Lower lobe of right lung (tissue), 2 donors: ENCODE measurements around the gene CACNG5. TPM values are rescaled to one million over a fixed set of nuclear protein-coding genes. Genes with fewer than 3 reads are reported as not detected.
"Not testable (repeated sequence)": the region's sequence is repeated elsewhere in the genome, so short reads cannot be mapped to it uniquely, and the experiment has no call there.

ENCODE experiments used
- ATAC-seq, 2 donors: fragments of 200-7000 bp; cut with Tn5 transposase; one replicate each; pipeline ENCODE4 v1.9.1; 2020 to 2022; ENCODE audit warnings: mild to moderate bottlenecking in 2 of 2, moderate library complexity in 2 of 2
- DNase-seq: peaks from one replicate; pipeline ENCODE4 v3.0.0-alpha.2; 2020
- H3K27ac ChIP-seq: fragments of 200-600 bp; one replicate; pipeline ENCODE4 v1.8.0; 2022
- H3K27me3 ChIP-seq: fragments of 200-600 bp; one replicate; pipeline ENCODE4 v1.8.0; 2022; ENCODE audit warnings: low read depth
- H3K36me3 ChIP-seq: fragments of 200-600 bp; one replicate; pipeline ENCODE4 v1.8.0; 2022; ENCODE audit warnings: mild to moderate bottlenecking
- H3K4me1 ChIP-seq: fragments of 200-600 bp; one replicate; pipeline ENCODE4 v1.8.0; 2022
- H3K4me3 ChIP-seq: fragments of 200-600 bp; one replicate; pipeline ENCODE4 v1.8.0; 2022; ENCODE audit warnings: mild to moderate bottlenecking
- H3K9me3 ChIP-seq: fragments of 200-600 bp; one replicate; pipeline ENCODE4 v1.8.0; 2022
- CTCF ChIP-seq: fragments of 200-600 bp; IDR thresholded peaks from one replicate; pipeline ENCODE4 v1.8.0; 2022; ENCODE audit warnings: antibody characterized with exemption, mild to moderate bottlenecking
- intact Hi-C: fragments of 100-400 bp; cut with DNase I; formaldehyde crosslinking; loops from one replicate; pipeline ENCODE4 v1.11.0; 2022
- total RNA-seq: library from RNA; stranded (reverse); fragmentation: NEBNext Ultra II Directional; extraction: Animal tissue kit (Norgen Biotek cat#: 25700); gene quantifications from one replicate; pipeline ENCODE4 v1.2.1, GENCODE V29; 2021
- donor health status: DM: no; HTN: yes; CAD: no; lungs with severe emphysema.

Gene CACNG5
- total RNA-seq, 1 donor from 2014 or later = not detected

GRCh38 chr17:66893382-66893781, 58.5 kb downstream of the CACNG5 start:
- no peaks in the 10 kb centered on the region for H3K9me3 ChIP-seq
- ATAC-seq (no peak), DNase-seq (no peak)
- TF ChIP-seq CTCF = no peak
- H3K4me3 ChIP-seq = no peak overlapping the region
- intact Hi-C loops = no loop called here
- no peaks in the 10 kb centered on the region for H3K36me3 ChIP-seq
- no peaks in the 10 kb centered on the region for H3K4me1 ChIP-seq
- H3K27ac ChIP-seq = no peak overlapping the region
- H3K27me3 ChIP-seq = no peaks in the 10 kb centered on the region

DNA sequence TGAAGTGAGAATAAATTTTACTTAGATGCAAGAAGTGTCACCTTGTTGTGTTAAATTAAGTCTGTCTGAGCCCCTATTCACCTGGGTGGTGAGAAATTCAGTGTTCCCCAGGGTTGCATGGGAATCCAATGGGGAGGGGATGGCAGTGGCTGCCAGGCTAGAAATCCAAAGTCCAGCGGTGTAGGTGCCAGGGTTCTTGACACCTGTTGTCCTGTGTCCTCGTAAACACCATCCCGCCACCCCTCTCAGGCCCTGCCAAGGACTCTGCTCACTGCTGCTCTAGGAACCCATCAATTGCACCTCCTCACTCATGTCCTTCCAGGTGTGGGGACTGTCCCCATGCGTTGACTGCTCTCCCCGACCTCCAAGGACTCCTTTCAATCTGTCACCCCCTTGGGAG, 58.9 kb downstream of the CACNG5 start:
- ATAC-seq (no peak), DNase-seq (no peak)
- H3K4me1 ChIP-seq = no peaks in the 10 kb centered on the region
- no peak overlapping the region for H3K27ac ChIP-seq
- intact Hi-C loops = no loop called here
- H3K4me3 ChIP-seq = no peak overlapping the region
- H3K27me3 ChIP-seq = no peaks in the 10 kb centered on the region
- H3K9me3 ChIP-seq = no peaks in the 10 kb centered on the region
- H3K36me3 ChIP-seq = no peaks in the 10 kb centered on the region
- TF ChIP-seq CTCF = no peak

GRCh38 chr17:66897141-66897540, 62.2 kb downstream of the CACNG5 start:
- H3K4me1 ChIP-seq = no peaks in the 10 kb centered on the region
- no peaks in the 10 kb centered on the region for H3K27me3 ChIP-seq
- intact Hi-C loops = no loop called here
- no peak overlapping the region for H3K27ac ChIP-seq
- DNase-seq (no peak), ATAC-seq (no peak)
- no peak for TF ChIP-seq CTCF
- H3K36me3 ChIP-seq = no peaks in the 10 kb centered on the region
- H3K9me3 ChIP-seq = no peaks in the 10 kb centered on the region
- no peak overlapping the region for H3K4me3 ChIP-seq

DNA sequence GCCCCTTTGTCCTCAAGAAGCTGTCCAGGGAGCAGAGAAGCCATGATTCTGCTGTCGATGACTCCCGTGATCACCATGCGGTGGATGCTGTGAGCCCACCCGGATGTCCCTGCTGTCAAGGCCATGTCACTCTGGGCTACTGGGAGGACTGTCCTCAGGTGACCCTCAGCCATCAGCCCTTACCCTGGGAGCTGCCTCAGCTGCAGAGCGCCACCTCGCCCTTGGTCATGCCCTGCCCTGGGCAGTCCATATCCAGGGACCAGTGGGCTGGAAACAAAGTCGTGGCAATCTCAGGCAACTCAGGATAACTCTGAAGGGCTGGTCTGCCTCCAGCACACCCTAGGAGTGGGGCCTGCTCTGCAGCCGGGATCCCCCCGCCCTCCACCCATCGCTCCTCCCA, 63.6 kb downstream of the CACNG5 start:
- intact Hi-C loops = no loop called here
- TF ChIP-seq CTCF = no peak
- no peaks in the 10 kb centered on the region for H3K36me3 ChIP-seq
- DNase-seq = no peak
- no peaks in the 10 kb centered on the region for H3K9me3 ChIP-seq
- H3K27ac ChIP-seq = no peak overlapping the region
- H3K4me1 ChIP-seq = peaks cover 4% of the 10 kb centered on the region
- H3K4me3 ChIP-seq = no peak overlapping the region
- no peak for ATAC-seq
- no peaks in the 10 kb centered on the region for H3K27me3 ChIP-seq

DNA sequence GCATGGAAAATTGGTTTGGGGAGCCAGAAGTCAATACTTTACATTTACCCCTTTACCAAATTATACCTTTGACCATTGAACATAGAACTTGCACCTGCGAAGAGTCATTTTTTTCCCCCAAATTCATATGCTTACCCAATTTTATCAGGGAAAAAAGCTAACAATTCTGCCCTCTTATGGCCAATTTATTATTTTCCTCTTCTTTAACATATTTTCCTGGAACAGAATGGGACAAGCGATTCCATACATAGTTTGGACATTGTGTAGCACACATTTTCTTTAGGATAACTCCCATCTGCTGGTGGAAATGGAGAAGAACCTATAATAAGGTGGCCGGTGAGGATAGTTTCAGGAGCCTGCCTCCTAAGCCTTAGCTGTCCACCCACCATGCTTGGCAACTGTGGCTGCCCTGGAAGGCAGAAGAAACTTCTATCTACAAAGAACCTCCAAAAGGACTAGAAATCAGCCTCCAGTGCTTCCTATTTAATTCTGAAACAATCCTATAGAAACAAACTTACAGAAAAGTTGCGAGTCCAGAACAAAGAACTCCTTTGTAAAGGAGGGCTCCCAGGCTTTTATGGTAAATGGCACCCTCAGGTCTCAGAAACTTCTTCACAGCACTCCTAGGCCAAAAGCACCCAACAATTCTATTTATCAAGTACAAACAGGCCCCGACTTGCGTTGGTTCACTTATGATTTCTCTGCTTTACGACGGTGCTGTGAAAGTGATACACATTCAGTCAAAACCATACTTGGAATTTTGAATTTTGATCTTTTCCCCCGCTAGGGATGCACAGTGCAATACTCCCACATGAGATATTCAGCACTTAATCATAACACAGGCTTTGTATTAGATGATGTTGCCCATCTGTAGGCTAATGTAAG, 65.5 kb downstream of the CACNG5 start:
- intact Hi-C loops = loop anchor here (10.0 kb wide), 1 partner anchor 186 kb away; no protein-coding TSS in a partner anchor
- H3K4me1 ChIP-seq = peaks cover 10% of the 10 kb centered on the region
- H3K27me3 ChIP-seq = no peaks in the 10 kb centered on the region
- DNase-seq = no peak
- ATAC-seq = no peak
- H3K4me3 ChIP-seq = no peak overlapping the region
- H3K9me3 ChIP-seq = no peaks in the 10 kb centered on the region
- no peak overlapping the region for H3K27ac ChIP-seq
- TF ChIP-seq CTCF = no peak
- H3K36me3 ChIP-seq = no peaks in the 10 kb centered on the region

DNA sequence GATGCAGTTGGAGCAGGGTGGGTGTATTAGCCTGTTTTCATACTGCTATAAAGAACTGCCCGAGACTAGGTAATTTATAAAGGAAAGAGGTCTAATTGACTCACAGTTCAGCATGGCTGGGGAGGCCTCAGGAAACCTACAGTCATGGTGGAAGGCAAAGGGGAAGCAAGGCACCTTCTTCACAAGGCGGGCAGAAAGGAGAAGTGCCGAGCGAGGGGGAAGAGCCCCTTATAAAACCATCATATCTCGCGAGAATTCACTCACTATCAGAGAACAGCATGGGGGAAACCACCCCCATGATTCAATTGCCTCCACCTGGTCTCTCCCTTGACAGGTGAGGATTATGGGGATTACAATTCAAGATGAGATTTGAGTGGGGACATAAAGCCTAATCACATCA, 68.4 kb downstream of the CACNG5 start:
- intact Hi-C loops = loop anchor here (10.0 kb wide), 1 partner anchor 188 kb away; no protein-coding TSS in a partner anchor
- not testable (repeated sequence) for H3K27ac ChIP-seq, H3K27me3 ChIP-seq, ATAC-seq, H3K4me3 ChIP-seq, DNase-seq, H3K36me3 ChIP-seq, H3K9me3 ChIP-seq
- H3K4me1 ChIP-seq = peaks cover 12% of the 10 kb centered on the region
